ENCODE data around the gene HS6ST2. TPM values are rescaled to one million over a fixed set of nuclear protein-coding genes. Genes with fewer than 3 reads are reported as not detected.

The HS6ST2 gene
- total and polyA plus RNA-seq, 4 donors = 11.4 to 73.1 (median 53.1) TPM

DNA sequence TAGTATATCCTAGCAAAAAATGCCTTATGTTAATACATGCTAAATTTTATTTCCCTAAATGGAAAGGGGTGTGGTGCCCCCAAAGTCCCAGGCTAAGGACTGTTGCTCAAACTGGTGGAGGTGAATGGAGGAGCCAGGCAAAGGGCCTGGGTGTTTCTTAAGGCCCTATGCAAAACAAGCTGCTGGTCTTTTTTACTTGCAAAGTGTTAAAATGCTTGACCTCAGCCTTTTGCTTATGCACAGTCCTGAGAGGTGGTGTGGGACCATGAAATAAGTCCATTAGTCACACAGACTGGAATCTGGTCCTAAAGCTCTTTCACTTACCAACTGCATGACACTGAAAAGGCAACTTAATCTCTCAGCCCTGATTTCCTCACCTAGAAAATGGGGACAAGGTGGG lies 246.1 kb downstream of the HS6ST2 start:
- no peaks in the 10 kb centered on the region for H3K4me1 ChIP-seq (ENCODE audit: control insufficient read depth, insufficient read depth, low read length)
- H3K9me3 ChIP-seq (ENCODE audit: control insufficient read depth, insufficient read depth, low read length) = no peaks in the 10 kb centered on the region
- H3K4me3 ChIP-seq (ENCODE audit: low read depth, low read length) = no peak overlapping the region
- no peak overlapping the region for H3K27ac ChIP-seq (ENCODE audit: low read depth, low read length)
- peaks cover 15% of the 10 kb centered on the region for H3K27me3 ChIP-seq (ENCODE audit: control insufficient read depth, insufficient read depth, low read length)
- no peak for DNase-seq (ENCODE audit: low read depth in 4 of 6, low spot score in 6 of 6)
- H3K36me3 ChIP-seq (ENCODE audit: control insufficient read depth, insufficient read depth, low read length) = no peaks in the 10 kb centered on the region

GRCh38 chrX:132710656-132711155 lies 247.7 kb downstream of the HS6ST2 start:
- Histone ChIP-seq H3K27ac (ENCODE audit: low read depth, low read length) (no peak overlapping the region), H3K4me3 (ENCODE audit: low read depth, low read length) (no peak overlapping the region), H3K9me3 (ENCODE audit: control insufficient read depth, insufficient read depth, low read length) (no peaks in the 10 kb centered on the region), H3K36me3 (ENCODE audit: control insufficient read depth, insufficient read depth, low read length) (no peaks in the 10 kb centered on the region), H3K4me1 (ENCODE audit: control insufficient read depth, insufficient read depth, low read length) (no peaks in the 10 kb centered on the region), H3K27me3 (ENCODE audit: control insufficient read depth, insufficient read depth, low read length) (peaks cover 15% of the 10 kb centered on the region)
- 20% methylated on average over 1 of the region's 1 CpG for WGBS (ENCODE audit: insufficient coverage)
- no peak for DNase-seq (ENCODE audit: low read depth in 4 of 6, low spot score in 6 of 6)

GRCh38 chrX:132708529-132708928 lies 249.9 kb downstream of the HS6ST2 start:
- DNase-seq (ENCODE audit: low read depth in 4 of 6, low spot score in 6 of 6) = no peak
- no peaks in the 10 kb centered on the region for H3K9me3 ChIP-seq (ENCODE audit: control insufficient read depth, insufficient read depth, low read length)
- no peak overlapping the region for H3K4me3 ChIP-seq (ENCODE audit: low read depth, low read length)
- no peaks in the 10 kb centered on the region for H3K36me3 ChIP-seq (ENCODE audit: control insufficient read depth, insufficient read depth, low read length)
- no peaks in the 10 kb centered on the region for H3K4me1 ChIP-seq (ENCODE audit: control insufficient read depth, insufficient read depth, low read length)
- H3K27ac ChIP-seq (ENCODE audit: low read depth, low read length) = no peak overlapping the region
- peaks cover 12% of the 10 kb centered on the region for H3K27me3 ChIP-seq (ENCODE audit: control insufficient read depth, insufficient read depth, low read length)

DNA sequence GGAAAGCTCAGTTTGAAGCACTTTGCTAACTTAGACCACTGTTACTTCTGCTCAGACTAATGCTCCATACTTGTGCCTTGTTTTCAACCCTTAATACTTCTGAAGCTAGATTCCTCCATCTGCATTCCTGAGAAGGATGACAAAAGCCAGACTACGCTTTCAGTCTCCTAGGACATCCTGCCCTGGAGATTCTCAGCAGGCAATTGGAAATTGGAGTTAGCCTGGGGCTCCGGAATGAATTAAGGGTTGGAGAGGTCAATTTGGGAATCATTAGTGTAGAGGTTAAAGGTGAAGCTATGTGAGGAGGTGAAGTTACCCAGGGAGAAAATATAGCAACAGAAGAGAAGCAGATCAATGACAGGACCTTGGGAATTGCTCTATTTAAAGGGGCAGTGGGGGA lies 253.7 kb downstream of the HS6ST2 start:
- no peaks in the 10 kb centered on the region for H3K9me3 ChIP-seq (ENCODE audit: control insufficient read depth, insufficient read depth, low read length)
- 47% methylated on average over 2 of the region's 2 CpGs for WGBS (ENCODE audit: insufficient coverage)
- peaks cover 13% of the 10 kb centered on the region for H3K27me3 ChIP-seq (ENCODE audit: control insufficient read depth, insufficient read depth, low read length)
- H3K4me1 ChIP-seq (ENCODE audit: control insufficient read depth, insufficient read depth, low read length) = no peaks in the 10 kb centered on the region
- H3K27ac ChIP-seq (ENCODE audit: low read depth, low read length) = no peak overlapping the region
- H3K4me3 ChIP-seq (ENCODE audit: low read depth, low read length) = no peak overlapping the region
- DNase-seq (ENCODE audit: low read depth in 4 of 6, low spot score in 6 of 6) = no peak
- H3K36me3 ChIP-seq (ENCODE audit: control insufficient read depth, insufficient read depth, low read length) = no peaks in the 10 kb centered on the region

DNA sequence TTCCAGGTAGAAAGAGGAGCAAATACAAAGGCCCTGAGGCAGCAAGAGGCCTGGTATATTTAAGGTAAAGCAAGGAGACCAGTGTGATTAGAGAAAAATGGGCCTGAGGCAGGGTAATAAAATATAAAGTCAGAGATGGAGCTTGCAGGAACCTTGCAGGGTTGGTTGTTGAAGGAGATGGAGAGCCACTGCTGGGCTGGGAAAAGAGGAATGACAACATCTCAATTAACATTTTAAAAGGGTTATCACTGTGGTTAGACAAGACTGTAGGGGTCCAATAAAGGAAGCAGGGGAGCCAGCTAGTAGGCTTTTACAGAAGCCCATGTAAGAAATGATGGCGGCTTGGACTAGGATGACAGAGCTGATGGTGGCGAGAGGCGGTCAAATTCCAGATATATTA lies 264.0 kb downstream of the HS6ST2 start:
- Histone ChIP-seq H3K27me3 (ENCODE audit: control insufficient read depth, insufficient read depth, low read length) (peaks cover 12% of the 10 kb centered on the region), H3K4me1 (ENCODE audit: control insufficient read depth, insufficient read depth, low read length) (no peaks in the 10 kb centered on the region), H3K4me3 (ENCODE audit: low read depth, low read length) (no peak overlapping the region), H3K9me3 (ENCODE audit: control insufficient read depth, insufficient read depth, low read length) (no peaks in the 10 kb centered on the region), H3K36me3 (ENCODE audit: control insufficient read depth, insufficient read depth, low read length) (no peaks in the 10 kb centered on the region), H3K27ac (ENCODE audit: low read depth, low read length) (no peak overlapping the region)
- WGBS (ENCODE audit: insufficient coverage) = 75% methylated on average over 3 of the region's 3 CpGs
- DNase-seq (ENCODE audit: low read depth in 4 of 6, low spot score in 6 of 6) = no peak

- WGBS (ENCODE audit: insufficient coverage) = 45% methylated on average over 1 of the region's 1 CpG
- Histone ChIP-seq H3K27ac (ENCODE audit: low read depth, low read length) (no peak overlapping the region), H3K27me3 (ENCODE audit: control insufficient read depth, insufficient read depth, low read length) (peaks cover 14% of the 10 kb centered on the region), H3K9me3 (ENCODE audit: control insufficient read depth, insufficient read depth, low read length) (no peaks in the 10 kb centered on the region), H3K36me3 (ENCODE audit: control insufficient read depth, insufficient read depth, low read length) (no peaks in the 10 kb centered on the region), H3K4me1 (ENCODE audit: control insufficient read depth, insufficient read depth, low read length) (no peaks in the 10 kb centered on the region), H3K4me3 (ENCODE audit: low read depth, low read length) (no peak overlapping the region)
- DNase-seq (ENCODE audit: low read depth in 4 of 6, low spot score in 6 of 6) = no peak
These were observed 265.9 kb downstream of the HS6ST2 start for GRCh38 chrX:132692526-132692925.

DNA sequence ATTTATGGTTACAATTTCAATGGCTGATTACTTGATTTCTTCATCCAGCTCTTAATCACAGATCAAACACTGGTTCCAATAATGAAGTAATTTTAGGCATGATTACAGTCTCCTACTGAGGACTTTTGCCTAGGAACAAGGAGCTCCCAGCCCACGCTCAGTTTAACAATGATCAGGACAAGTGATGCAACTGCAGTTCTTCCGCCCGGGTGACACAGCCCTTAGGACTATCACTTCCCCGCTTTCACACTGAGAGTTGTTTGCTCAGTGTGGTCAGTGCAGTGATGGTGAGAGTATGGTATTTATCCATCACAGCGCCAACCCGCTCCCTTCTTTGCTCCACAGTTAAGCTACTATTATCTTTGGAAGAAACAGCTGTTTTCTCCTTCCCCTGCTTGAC lies 266.4 kb downstream of the HS6ST2 start:
- 75% methylated on average over 2 of the region's 6 CpGs for WGBS (ENCODE audit: insufficient coverage)
- Histone ChIP-seq H3K27ac (ENCODE audit: low read depth, low read length) (no peak overlapping the region), H3K27me3 (ENCODE audit: control insufficient read depth, insufficient read depth, low read length) (peaks cover 17% of the 10 kb centered on the region), H3K4me3 (ENCODE audit: low read depth, low read length) (no peak overlapping the region), H3K9me3 (ENCODE audit: control insufficient read depth, insufficient read depth, low read length) (no peaks in the 10 kb centered on the region), H3K36me3 (ENCODE audit: control insufficient read depth, insufficient read depth, low read length) (no peaks in the 10 kb centered on the region), H3K4me1 (ENCODE audit: control insufficient read depth, insufficient read depth, low read length) (no peaks in the 10 kb centered on the region)
- DNase-seq (ENCODE audit: low read depth in 4 of 6, low spot score in 6 of 6) = no peak

- H3K27ac ChIP-seq (ENCODE audit: low read depth, low read length) = no peak overlapping the region
- DNase-seq (ENCODE audit: low read depth in 4 of 6, low spot score in 6 of 6) = peak in 2 of 6 donors; percentile 39 to 51
- H3K4me1 ChIP-seq (ENCODE audit: control insufficient read depth, insufficient read depth, low read length) = no peaks in the 10 kb centered on the region
- H3K4me3 ChIP-seq (ENCODE audit: low read depth, low read length) = no peak overlapping the region
- no peaks in the 10 kb centered on the region for H3K36me3 ChIP-seq (ENCODE audit: control insufficient read depth, insufficient read depth, low read length)
- H3K9me3 ChIP-seq (ENCODE audit: control insufficient read depth, insufficient read depth, low read length) = no peaks in the 10 kb centered on the region
- WGBS (ENCODE audit: insufficient coverage) = no CpG with 5 or more reads among the region's 6 CpGs
- peaks cover 15% of the 10 kb centered on the region for H3K27me3 ChIP-seq (ENCODE audit: control insufficient read depth, insufficient read depth, low read length)
These were observed 268.5 kb downstream of the HS6ST2 start for GRCh38 chrX:132689612-132690563.

- no peaks in the 10 kb centered on the region for H3K4me1 ChIP-seq (ENCODE audit: control insufficient read depth, insufficient read depth, low read length)
- H3K9me3 ChIP-seq (ENCODE audit: control insufficient read depth, insufficient read depth, low read length) = no peaks in the 10 kb centered on the region
- H3K4me3 ChIP-seq (ENCODE audit: low read depth, low read length) = no peak overlapping the region
- H3K27me3 ChIP-seq (ENCODE audit: control insufficient read depth, insufficient read depth, low read length) = peaks cover 15% of the 10 kb centered on the region
- 71% methylated on average over 4 of the region's 4 CpGs for WGBS (ENCODE audit: insufficient coverage)
- no peak for DNase-seq (ENCODE audit: low read depth in 4 of 6, low spot score in 6 of 6)
- H3K36me3 ChIP-seq (ENCODE audit: control insufficient read depth, insufficient read depth, low read length) = no peaks in the 10 kb centered on the region
- H3K27ac ChIP-seq (ENCODE audit: low read depth, low read length) = no peak overlapping the region
These were observed 273.2 kb downstream of the HS6ST2 start for GRCh38 chrX:132685276-132685675.

DNA sequence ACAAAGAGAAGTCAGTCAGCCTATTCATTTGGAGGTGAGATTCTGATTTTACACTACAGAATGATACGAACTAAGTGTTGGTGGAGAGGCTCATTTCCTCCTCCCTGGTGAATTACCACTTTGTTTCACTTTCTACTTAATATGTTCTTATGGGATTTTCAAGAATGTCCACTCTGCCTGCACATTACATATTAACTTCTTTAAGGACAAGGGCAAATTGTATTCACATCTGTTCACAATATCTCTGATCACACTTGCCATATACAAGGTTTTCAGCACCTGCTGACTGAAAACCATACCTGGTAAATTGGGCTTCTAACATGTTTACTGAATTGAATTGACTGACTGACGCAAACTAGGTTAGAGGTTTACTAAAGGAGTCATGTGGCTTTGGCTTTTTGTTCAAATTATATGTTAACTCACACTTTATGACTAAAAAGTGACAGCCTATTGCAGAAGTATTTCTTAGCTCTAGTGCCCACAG lies 281.2 kb downstream of the HS6ST2 start:
- H3K27ac ChIP-seq (ENCODE audit: low read depth, low read length) = no peak overlapping the region
- no peaks in the 10 kb centered on the region for H3K9me3 ChIP-seq (ENCODE audit: control insufficient read depth, insufficient read depth, low read length)
- peaks cover 6% of the 10 kb centered on the region for H3K27me3 ChIP-seq (ENCODE audit: control insufficient read depth, insufficient read depth, low read length)
- no peak overlapping the region for H3K4me3 ChIP-seq (ENCODE audit: low read depth, low read length)
- no peak for DNase-seq (ENCODE audit: low read depth in 4 of 6, low spot score in 6 of 6)
- no peaks in the 10 kb centered on the region for H3K36me3 ChIP-seq (ENCODE audit: control insufficient read depth, insufficient read depth, low read length)
- no CpG with 5 or more reads among the region's 2 CpGs for WGBS (ENCODE audit: insufficient coverage)
- no peaks in the 10 kb centered on the region for H3K4me1 ChIP-seq (ENCODE audit: control insufficient read depth, insufficient read depth, low read length)
